Astrocyte of the cerebellum (primary cell): Measurements from ENCODE around the gene ZNF746.

Experiments used
- DNase-seq: peaks from one replicate; pipeline ENCODE4 v3.0.0-alpha.2; 2011; ENCODE audit warnings: low read depth
- H3K4me3 ChIP-seq: 2 replicates; pipeline ENCODE4 v1.5.1; 2011; ENCODE audit warnings: mild to moderate bottlenecking, low read depth, low read length, moderate library complexity
- in situ Hi-C: cut with HindIII; loops from 2 replicates; pipeline ENCODE4 v1.10.0; 2017; ENCODE audit warnings: low sequenced_read_pairs
- TF ChIP-seq, protein P1 (sequence below): IDR thresholded peaks from 2 replicates; pipeline ENCODE4 v1.5.1; 2012; ENCODE audit warnings: low read length, low read depth, moderate library complexity, mild to moderate bottlenecking; ENCODE audit errors: missing control alignments

The ZNF746 gene

DNA sequence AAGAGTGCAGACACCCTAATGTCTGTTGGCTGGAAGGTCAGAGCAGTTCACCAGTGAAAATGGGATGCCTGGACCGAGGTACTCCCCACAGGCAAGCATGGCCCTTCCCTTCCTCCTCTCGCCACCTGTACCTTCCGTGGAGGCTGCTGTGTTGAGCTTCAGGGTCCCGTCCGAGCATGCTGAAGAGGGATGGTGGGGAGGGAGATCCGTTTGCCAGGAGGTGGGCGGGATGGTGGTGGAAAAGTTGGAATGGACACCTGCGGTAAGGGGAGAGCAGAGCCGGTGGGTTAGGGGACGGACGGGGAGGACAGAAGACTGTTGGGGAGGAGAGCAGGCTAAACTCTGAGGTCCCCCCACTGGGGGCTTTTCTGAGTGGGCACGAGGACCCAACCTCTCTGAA lies 20.8 kb downstream of the ZNF746 start:
- in situ Hi-C loops = no loop called here
- no peak overlapping the region for H3K4me3 ChIP-seq
- TF ChIP-seq, protein P1, sequence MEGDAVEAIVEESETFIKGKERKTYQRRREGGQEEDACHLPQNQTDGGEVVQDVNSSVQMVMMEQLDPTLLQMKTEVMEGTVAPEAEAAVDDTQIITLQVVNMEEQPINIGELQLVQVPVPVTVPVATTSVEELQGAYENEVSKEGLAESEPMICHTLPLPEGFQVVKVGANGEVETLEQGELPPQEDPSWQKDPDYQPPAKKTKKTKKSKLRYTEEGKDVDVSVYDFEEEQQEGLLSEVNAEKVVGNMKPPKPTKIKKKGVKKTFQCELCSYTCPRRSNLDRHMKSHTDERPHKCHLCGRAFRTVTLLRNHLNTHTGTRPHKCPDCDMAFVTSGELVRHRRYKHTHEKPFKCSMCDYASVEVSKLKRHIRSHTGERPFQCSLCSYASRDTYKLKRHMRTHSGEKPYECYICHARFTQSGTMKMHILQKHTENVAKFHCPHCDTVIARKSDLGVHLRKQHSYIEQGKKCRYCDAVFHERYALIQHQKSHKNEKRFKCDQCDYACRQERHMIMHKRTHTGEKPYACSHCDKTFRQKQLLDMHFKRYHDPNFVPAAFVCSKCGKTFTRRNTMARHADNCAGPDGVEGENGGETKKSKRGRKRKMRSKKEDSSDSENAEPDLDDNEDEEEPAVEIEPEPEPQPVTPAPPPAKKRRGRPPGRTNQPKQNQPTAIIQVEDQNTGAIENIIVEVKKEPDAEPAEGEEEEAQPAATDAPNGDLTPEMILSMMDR = no peak
- DNase-seq = no peak

DNA sequence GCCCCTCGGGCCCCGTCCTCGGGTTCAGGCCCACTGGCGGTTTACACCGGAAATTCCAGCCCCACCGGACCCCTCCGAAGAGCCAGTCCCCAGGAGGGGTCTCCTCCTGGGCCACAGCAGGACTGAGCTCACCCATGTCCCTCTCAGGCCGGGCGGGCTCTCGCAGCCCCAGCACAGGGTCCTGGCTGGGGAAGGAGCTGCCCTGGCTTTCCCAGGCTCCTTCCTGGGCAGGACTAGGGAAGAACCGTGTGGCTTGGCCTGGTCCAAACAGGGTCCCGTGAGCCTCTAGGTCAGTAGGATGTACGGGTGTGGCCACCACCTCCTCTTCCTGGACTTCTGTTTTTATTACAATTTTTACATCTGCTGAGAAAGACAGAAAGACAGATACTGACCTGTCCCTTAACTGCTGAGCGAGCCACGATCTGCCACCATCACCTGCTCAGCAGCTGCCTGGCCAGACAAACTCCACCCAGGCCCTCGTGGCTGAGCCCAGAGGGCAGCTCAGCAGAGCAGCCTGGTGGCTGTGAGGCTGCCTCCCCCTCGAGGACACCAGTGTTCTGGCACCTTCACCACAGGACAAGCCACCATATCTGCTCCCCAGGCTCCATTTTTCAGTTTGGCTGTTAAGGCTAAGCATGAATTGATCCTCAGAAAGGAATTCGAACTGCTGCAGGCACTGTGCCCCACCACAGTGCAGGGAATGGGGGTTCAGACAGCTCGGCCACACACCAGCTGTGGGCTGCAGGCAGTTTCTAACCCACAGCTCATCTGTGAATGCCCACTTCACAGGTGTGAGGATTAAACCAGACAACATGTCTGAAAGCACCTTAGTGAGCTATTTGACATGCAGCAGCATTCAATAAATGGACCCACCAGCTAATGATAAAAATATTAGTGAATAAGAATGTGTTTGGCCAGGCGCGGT lies 22.2 kb downstream of the ZNF746 start:
- TF ChIP-seq, protein P1 = no peak
- no peak for DNase-seq
- H3K4me3 ChIP-seq = no peak overlapping the region
- in situ Hi-C loops = no loop called here

DNA sequence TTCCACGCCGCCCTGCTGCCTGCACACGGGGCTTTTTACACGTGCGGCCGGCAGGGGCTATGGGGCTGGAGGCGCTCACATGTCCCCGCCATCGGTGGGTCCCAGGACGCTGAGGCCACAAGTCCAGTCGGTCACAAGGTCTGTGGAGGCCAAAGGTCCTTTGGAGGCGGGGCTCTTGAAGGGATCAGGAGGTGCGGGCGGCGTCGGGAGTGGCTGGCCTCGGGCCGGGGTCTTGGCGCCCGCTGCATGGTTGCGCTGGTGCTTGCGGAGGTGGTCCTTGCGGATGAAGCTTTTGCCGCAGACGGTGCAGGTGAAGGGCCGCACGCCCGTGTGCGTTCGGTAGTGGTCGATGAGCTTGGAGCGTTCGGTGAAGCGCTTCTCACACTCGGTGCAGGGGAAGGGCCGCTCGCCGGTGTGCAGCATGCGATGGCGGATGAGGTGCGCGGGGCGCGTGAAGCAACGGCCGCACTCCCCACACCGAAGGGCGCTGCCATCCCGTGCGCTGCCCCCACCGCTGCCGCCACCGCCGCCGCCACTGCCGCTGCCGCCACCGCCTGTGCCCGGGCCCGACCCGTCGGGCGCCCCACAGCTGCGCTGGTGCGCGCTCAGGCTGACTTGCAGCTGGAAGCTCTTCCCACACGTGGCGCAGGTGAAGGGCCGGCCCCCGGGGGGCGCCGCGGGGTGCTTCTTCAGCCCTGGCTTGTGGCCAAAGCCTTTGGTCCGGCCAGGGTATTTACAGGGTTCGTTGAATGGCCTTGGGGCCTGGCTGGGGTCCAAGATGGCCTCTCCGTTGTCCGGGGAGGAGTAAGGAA lies 23.1 kb downstream of the ZNF746 start:
- TF ChIP-seq, protein P1 = no peak
- no peak for DNase-seq
- H3K4me3 ChIP-seq = no peak overlapping the region
- in situ Hi-C loops = no loop called here

DNA sequence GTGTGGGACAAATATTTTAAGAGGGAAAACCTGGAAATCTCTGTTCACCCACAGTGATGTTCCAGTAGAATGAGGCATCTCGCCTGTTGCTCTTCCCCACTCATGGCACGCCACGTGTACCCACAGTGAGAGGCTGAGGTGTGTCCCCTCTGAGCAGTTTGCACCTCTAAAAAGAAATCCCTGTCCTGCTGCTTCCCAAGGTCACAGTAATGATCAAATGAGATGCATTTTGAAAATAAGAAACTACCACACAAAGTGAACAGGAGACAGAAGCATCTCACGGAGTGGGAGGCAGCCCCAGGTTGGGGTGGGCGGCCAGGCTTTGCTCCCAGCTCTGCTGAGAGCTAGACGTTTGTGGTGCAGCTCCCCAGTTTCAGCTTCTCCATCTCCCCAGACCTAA lies 24.4 kb downstream of the ZNF746 start:
- TF ChIP-seq, protein P1 = no peak
- DNase-seq = no peak
- in situ Hi-C loops = no loop called here
- H3K4me3 ChIP-seq = no peak overlapping the region

DNA sequence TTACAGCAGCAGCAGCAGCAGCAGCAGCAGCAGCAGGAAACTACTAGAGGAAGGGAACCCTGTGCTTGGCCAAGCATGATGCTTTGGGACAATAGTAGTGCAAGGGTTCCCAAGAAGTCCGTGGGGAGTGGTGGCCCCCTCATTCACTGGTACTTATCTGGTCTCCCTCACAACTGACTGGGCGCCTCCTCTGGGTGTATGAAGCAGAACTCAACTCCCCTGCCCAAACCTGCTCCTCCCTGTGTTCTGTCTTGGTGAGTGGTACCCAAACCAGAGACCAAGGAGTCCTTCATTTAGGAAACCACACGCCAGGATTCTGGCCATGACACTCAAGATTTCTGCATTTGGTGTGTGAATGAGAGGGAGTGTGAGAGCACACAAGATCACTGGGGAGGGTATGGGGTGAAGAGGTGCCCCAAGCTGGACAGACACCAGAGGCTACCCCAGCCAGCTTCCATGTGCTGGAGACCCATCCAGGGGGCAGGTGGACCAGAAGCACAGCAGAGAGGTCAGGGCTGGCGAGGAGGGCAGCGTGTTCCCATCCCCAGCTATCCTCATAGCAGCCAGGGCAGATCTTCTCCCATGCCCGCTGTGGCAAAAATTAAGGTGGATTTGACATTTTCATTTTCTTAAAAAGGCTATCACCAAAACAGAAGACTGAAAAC lies 26.2 kb downstream of the ZNF746 start:
- TF ChIP-seq, protein P1 = no peak
- DNase-seq = no peak
- H3K4me3 ChIP-seq = no peak overlapping the region
- in situ Hi-C loops = no loop called here

DNA sequence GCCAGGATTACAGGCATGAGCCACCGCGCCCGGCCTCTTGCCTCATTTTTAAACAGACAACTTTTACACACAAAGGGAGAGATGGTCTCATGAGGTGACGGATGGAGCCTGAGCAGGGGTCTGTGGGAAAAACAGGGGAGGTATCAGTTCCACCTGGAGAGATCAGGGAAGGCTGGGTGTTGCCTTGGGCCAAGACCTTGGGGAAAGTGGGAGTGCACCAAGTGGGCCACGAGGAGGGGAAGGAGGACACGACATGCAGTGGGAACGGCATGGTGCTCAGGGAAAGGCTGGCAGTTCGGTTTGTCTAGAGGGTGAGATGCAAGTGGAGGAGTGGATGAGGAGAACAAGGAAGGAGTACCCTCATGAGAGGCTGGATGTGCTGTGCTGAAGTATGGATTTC lies 27.8 kb downstream of the ZNF746 start:
- H3K4me3 ChIP-seq = no peak overlapping the region
- TF ChIP-seq, protein P1 = no peak
- no peak for DNase-seq
- in situ Hi-C loops = no loop called here
